AG04450 (cell line): ENCODE measurements around the gene FOXF1. TPM values are rescaled to one million over a fixed set of nuclear protein-coding genes. Genes with fewer than 3 reads are reported as not detected.

Experiments used
- CTCF ChIA-PET: fragments of 300-600, 350-600 bp; formaldehyde crosslinking; extraction: SDS; loops from one replicate; lab custom pipeline; 2022; ENCODE audit warnings: antibody characterized with exemption, inconsistent platforms; lab: Charles Lee
- POLR2A ChIA-PET: fragments of 350-600 bp; formaldehyde crosslinking; extraction: SDS; loops from one replicate; lab custom pipeline; 2021; ENCODE audit warnings: antibody characterized with exemption, inconsistent platforms; lab: Yijun Ruan, JAX
- DNase-seq: peaks from one replicate; pipeline ENCODE4 v3.0.0-alpha.2; 2011; ENCODE audit warnings: low read depth, low spot score
- H3K27ac ChIP-seq: one replicate; pipeline ENCODE4 v1.5.1; 2012; ENCODE audit warnings: low read depth, low read length, control low read depth
- H3K27me3 ChIP-seq: one replicate; pipeline ENCODE4 v1.6.0; 2012; ENCODE audit warnings: low read length; ENCODE audit not compliant: control insufficient read depth, insufficient read depth
- H3K4me3 ChIP-seq: 2 replicates; pipeline ENCODE4 v1.5.1; 2011; ENCODE audit warnings: mild to moderate bottlenecking, low read depth, low read length, control low read depth
- H3K9me3 ChIP-seq: 2 replicates; pipeline ENCODE4 v1.5.1; 2012; ENCODE audit warnings: low read length; ENCODE audit not compliant: control insufficient read depth, insufficient read depth
- CTCF ChIP-seq: IDR thresholded peaks from 2 replicates; pipeline ENCODE4 v1.5.1; 2011; ENCODE audit warnings: low read depth, low read length, control low read depth, inconsistent platforms
- polyA plus RNA-seq: library from polyadenylated mRNA; depleted of rRNA; stranded (reverse); fragments of >200 nt; gene quantifications from 2 replicates; pipeline ENCODE4 v1.2.3, GENCODE V29; 2011

Gene FOXF1
- polyA plus RNA-seq, 1 experiment, result 61.0 TPM

- Histone ChIP-seq H3K9me3 (peaks cover 12% of the 10 kb centered on the region; the same call in 1 of the 2 replicates), H3K27me3 (no peaks in the 10 kb centered on the region), H3K27ac (peak overlapping the region; percentile 21), H3K4me3 (peak overlapping the region; percentile 47)
- ChIA-PET CTCF (no interaction called here), POLR2A (interaction anchor here (0.7 kb wide), 1 partner anchor 14 kb away, joined by 17 read pairs; no protein-coding TSS in a partner anchor)
- TF ChIP-seq CTCF, result no peak
- DNase-seq, result no peak
Observed at GRCh38 chr16:86496929-86497461, 13.3 kb upstream of the FOXF1 start.

GRCh38 chr16:86497551-86498021 is 12.7 kb upstream of the FOXF1 start:
- TF ChIP-seq CTCF, result no peak
- Histone ChIP-seq H3K4me3 (peak overlapping the region; percentile 47), H3K27ac (no peak overlapping the region), H3K27me3 (no peaks in the 10 kb centered on the region), H3K9me3 (peaks cover 12% of the 10 kb centered on the region; the same call in 1 of the 2 replicates)
- CTCF ChIA-PET, result interaction anchor here (0.6 kb wide), 1 partner anchor 642 kb away, joined by 4 read pairs; no protein-coding TSS in a partner anchor
- no peak for DNase-seq
- POLR2A ChIA-PET, result interaction anchor here (0.7 kb wide), 1 partner anchor 108 kb away, joined by 4 read pairs; no protein-coding TSS in a partner anchor

GRCh38 chr16:86498155-86498670 is 12.1 kb upstream of the FOXF1 start:
- ChIA-PET CTCF (interaction anchor here (0.6 kb wide), 1 partner anchor 642 kb away, joined by 4 read pairs; no protein-coding TSS in a partner anchor), POLR2A (interaction anchor here (0.7 kb wide), 1 partner anchor 109 kb away, joined by 4 read pairs; no protein-coding TSS in a partner anchor)
- TF ChIP-seq CTCF, result peak; percentile 41
- H3K27ac ChIP-seq, result peak overlapping the region; percentile 65
- peaks cover 12% of the 10 kb centered on the region; the same call in 1 of the 2 replicates for H3K9me3 ChIP-seq
- DNase-seq, result no peak
- no peaks in the 10 kb centered on the region for H3K27me3 ChIP-seq
- peak overlapping the region; percentile 47 for H3K4me3 ChIP-seq

- no peaks in the 10 kb centered on the region for H3K27me3 ChIP-seq
- POLR2A ChIA-PET, result interaction anchor here (0.7 kb wide), 1 partner anchor 11 kb away, joined by 4 read pairs; the partner anchor contains the start of gene FOXF1
- CTCF ChIA-PET, result no interaction called here
- no peak for TF ChIP-seq CTCF
- peak overlapping the region; percentile 65 for H3K27ac ChIP-seq
- H3K9me3 ChIP-seq, result peaks cover 12% of the 10 kb centered on the region; the same call in 1 of the 2 replicates
- peak overlapping the region; percentile 47 for H3K4me3 ChIP-seq
- DNase-seq, result no peak
Observed at GRCh38 chr16:86498671-86499439, 11.5 kb upstream of the FOXF1 start.
